Fibroblast of lung (primary cell): ENCODE measurements around the gene NDUFV2.

ENCODE experiments used
- EZH2 ChIP-seq: IDR thresholded peaks from 2 replicates; pipeline ENCODE4 v1.5.1; 2012; ENCODE audit warnings: low read length, control low read depth, mild to moderate bottlenecking; ENCODE audit errors: missing control alignments
- TF ChIP-seq, protein P1 (sequence below), 2 donors: IDR thresholded peaks in 1 of 2; conservative IDR thresholded peaks in 1 of 2; 1 replicate in 1 of 2; 2 replicates in 1 of 2; pipeline ENCODE4 v1.5.1; 2011 to 2012; ENCODE audit warnings: low read length in 2 of 2, control low read depth in 1 of 2, inconsistent platforms in 1 of 2, low read depth in 1 of 2, mild to moderate bottlenecking in 1 of 2

- TF ChIP-seq, protein P1, sequence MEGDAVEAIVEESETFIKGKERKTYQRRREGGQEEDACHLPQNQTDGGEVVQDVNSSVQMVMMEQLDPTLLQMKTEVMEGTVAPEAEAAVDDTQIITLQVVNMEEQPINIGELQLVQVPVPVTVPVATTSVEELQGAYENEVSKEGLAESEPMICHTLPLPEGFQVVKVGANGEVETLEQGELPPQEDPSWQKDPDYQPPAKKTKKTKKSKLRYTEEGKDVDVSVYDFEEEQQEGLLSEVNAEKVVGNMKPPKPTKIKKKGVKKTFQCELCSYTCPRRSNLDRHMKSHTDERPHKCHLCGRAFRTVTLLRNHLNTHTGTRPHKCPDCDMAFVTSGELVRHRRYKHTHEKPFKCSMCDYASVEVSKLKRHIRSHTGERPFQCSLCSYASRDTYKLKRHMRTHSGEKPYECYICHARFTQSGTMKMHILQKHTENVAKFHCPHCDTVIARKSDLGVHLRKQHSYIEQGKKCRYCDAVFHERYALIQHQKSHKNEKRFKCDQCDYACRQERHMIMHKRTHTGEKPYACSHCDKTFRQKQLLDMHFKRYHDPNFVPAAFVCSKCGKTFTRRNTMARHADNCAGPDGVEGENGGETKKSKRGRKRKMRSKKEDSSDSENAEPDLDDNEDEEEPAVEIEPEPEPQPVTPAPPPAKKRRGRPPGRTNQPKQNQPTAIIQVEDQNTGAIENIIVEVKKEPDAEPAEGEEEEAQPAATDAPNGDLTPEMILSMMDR (conservative IDR thresholded peaks at IDR 0.05 in 1 of 2, IDR thresholded peaks at IDR 0.05 in 1 of 2; ENCODE audit: low read depth in 1 of 2, low read length in 2 of 2), result no peak
- no peak for TF ChIP-seq EZH2
Measured at GRCh38 chr18:9177466-9177865, 75.0 kb downstream of the NDUFV2 start.
